Measurements from ENCODE around the gene SHISA6. TPM values are rescaled to one million over a fixed set of nuclear protein-coding genes. Genes with fewer than 3 reads are reported as not detected.

The SHISA6 gene
- total RNA-seq, 2 donors from 2014 or later: 6.7 to 14.4 TPM

DNA sequence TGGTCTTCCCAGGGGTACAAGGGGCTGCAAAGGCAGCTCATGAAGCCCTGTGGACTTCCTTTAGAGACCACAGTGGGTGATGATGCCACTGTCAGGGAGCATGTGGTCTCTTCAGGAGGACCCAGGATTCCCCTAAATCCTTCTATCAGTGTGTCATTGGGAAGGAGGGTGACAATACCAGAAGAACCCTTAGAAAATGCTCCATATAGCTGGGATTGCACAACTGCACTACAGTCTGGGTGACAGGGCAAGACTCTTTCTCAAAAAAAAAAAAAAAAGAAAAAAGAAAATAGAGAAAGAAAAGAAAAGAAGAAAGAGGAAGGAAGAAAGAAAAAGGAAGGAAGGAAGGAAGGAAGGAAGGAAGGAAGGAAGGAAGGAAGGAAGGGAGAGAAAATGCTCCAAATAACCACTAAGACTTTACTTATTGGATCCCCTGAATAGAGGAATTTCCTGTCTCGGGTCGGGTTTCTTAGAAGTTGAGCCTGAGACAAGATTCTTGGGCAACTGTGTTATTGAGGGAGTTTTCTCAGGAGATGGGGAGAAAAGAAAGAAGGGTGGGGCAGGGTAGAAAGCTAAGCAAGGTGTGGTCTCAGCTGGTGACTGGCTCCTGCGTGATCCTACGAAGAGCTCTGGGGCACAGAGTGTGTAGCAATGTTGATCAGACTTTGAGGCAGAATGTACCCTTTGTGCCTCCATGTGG, 274.1 kb downstream of the SHISA6 start:
- 88% methylated on average over 4 of the region's 4 CpGs; no CpG with 5 or more reads in 1 of the 2 experiments for WGBS, 2 experiments (ENCODE audit: insufficient coverage in 1 of 2, insufficient read length in 1 of 2)
- no peaks in the 10 kb centered on the region for H3K4me1 ChIP-seq (ENCODE audit: control insufficient read depth, insufficient read depth, low read length)
- no peaks in the 10 kb centered on the region for H3K36me3 Mint-ChIP-seq (ENCODE audit: low read depth)

DNA sequence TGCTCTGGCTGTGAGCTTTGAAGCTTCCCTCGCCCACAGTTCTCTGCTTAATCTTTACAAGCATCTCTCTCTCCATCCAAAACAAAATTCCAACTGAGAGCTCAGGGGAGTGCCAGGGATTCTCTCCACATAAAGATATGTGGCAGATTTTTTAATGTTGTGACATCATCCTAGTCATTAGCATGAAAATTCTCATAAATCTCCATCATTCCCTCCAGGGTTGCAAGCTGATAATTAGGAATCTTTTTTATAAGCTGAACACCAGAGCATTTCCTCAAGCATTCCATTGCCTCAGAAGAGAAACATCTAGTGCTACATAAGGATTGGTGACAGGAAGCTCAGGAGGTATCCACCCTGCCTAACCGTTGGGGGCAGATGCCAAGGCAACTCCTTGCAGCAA, 274.9 kb downstream of the SHISA6 start:
- peaks cover 10% of the 10 kb centered on the region for H3K27me3 ChIP-seq (ENCODE audit: control insufficient read depth, insufficient read depth, low read length, poor library complexity, severe bottlenecking)
- H3K27ac ChIP-seq (ENCODE audit: low read depth, low read length): no peak overlapping the region
- peak; percentile 27 for DNase-seq
- H3K4me1 ChIP-seq (ENCODE audit: control insufficient read depth, insufficient read depth, low read length): no peaks in the 10 kb centered on the region
- Mint-ChIP-seq H3K27me3 (ENCODE audit: insufficient read depth) (peaks cover 27% of the 10 kb centered on the region), H3K4me3 (no peak overlapping the region), H3K9me3 (no peaks in the 10 kb centered on the region), H3K27ac (no peak overlapping the region), H3K36me3 (ENCODE audit: low read depth) (no peaks in the 10 kb centered on the region), H3K4me1 (no peaks in the 10 kb centered on the region)
- H3K9ac ChIP-seq (ENCODE audit: extremely low read depth, low read length, poor library complexity, severe bottlenecking): no peak overlapping the region
- H3K9me3 ChIP-seq (ENCODE audit: control insufficient read depth, low read length): no peaks in the 10 kb centered on the region
- WGBS, 2 experiments (ENCODE audit: insufficient coverage in 1 of 2, insufficient read length in 1 of 2): 83 to 88% methylated on average over 1 to 2 of the region's 2 CpGs
- H3K36me3 ChIP-seq (ENCODE audit: control insufficient read depth, insufficient read depth, low read length): no peaks in the 10 kb centered on the region
- no peak for TF ChIP-seq CTCF (conservative IDR thresholded peaks at IDR 0.05)
- H3K4me3 ChIP-seq (ENCODE audit: low read length): no peak overlapping the region

More for the DNA sequence above, 274.1 kb downstream of the SHISA6 start:
- Mint-ChIP-seq H3K4me3 (no peak overlapping the region), H3K4me1 (no peaks in the 10 kb centered on the region), H3K9me3 (no peaks in the 10 kb centered on the region), H3K27ac (no peak overlapping the region), H3K27me3 (ENCODE audit: insufficient read depth) (peaks cover 30% of the 10 kb centered on the region)
- no peak for TF ChIP-seq CTCF (conservative IDR thresholded peaks at IDR 0.05)
- no peaks in the 10 kb centered on the region for H3K9me3 ChIP-seq (ENCODE audit: control insufficient read depth, low read length)
- peaks cover 13% of the 10 kb centered on the region for H3K27me3 ChIP-seq (ENCODE audit: control insufficient read depth, insufficient read depth, low read length, poor library complexity, severe bottlenecking)
- no peaks in the 10 kb centered on the region for H3K36me3 ChIP-seq (ENCODE audit: control insufficient read depth, insufficient read depth, low read length)
- H3K9ac ChIP-seq (ENCODE audit: extremely low read depth, low read length, poor library complexity, severe bottlenecking): no peak overlapping the region
- H3K4me3 ChIP-seq (ENCODE audit: low read length): no peak overlapping the region
- no peak overlapping the region for H3K27ac ChIP-seq (ENCODE audit: low read depth, low read length)
- DNase-seq: no peak

DNA sequence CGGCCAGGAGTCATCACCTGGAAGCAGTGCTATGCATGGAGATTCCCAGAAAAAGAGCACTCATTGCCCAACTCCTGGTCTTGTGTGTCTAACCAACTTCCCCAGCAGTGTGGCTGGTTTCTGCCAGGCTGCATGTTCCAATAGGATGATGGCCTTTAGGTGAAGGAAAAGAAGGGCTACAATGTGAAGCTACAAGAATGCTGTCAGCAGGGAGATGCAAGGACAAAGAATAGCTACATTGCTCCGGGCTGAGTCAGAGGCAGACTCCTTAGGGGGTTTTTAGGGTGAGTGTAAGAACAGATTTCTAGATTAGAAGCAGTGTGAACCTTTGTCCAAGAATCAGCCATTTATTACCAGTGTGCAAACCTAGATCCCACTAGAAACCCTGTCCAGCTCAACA, 294.2 kb downstream of the SHISA6 start:
- H3K4me1 ChIP-seq (ENCODE audit: control insufficient read depth, insufficient read depth, low read length): peaks cover 4% of the 10 kb centered on the region
- no peaks in the 10 kb centered on the region for H3K9me3 Mint-ChIP-seq
- 74 to 89% methylated on average over 1 to 2 of the region's 2 CpGs for WGBS, 2 experiments (ENCODE audit: insufficient coverage in 1 of 2, insufficient read length in 1 of 2)
- H3K27me3 ChIP-seq (ENCODE audit: control insufficient read depth, insufficient read depth, low read length, poor library complexity, severe bottlenecking): no peaks in the 10 kb centered on the region
- H3K9me3 ChIP-seq (ENCODE audit: control insufficient read depth, low read length): no peaks in the 10 kb centered on the region
- no peak overlapping the region for H3K9ac ChIP-seq (ENCODE audit: extremely low read depth, low read length, poor library complexity, severe bottlenecking)
- no peaks in the 10 kb centered on the region for H3K36me3 ChIP-seq (ENCODE audit: control insufficient read depth, insufficient read depth, low read length)
- H3K27me3 Mint-ChIP-seq (ENCODE audit: insufficient read depth): no peaks in the 10 kb centered on the region
- no peak overlapping the region for H3K4me3 ChIP-seq (ENCODE audit: low read length)
- H3K4me1 Mint-ChIP-seq: peaks cover 15% of the 10 kb centered on the region
- no peak overlapping the region for H3K4me3 Mint-ChIP-seq
- H3K27ac ChIP-seq (ENCODE audit: low read depth, low read length): no peak overlapping the region
- DNase-seq: peak; percentile 73
- no peak overlapping the region for H3K27ac Mint-ChIP-seq
- H3K36me3 Mint-ChIP-seq (ENCODE audit: low read depth): no peaks in the 10 kb centered on the region
- TF ChIP-seq CTCF (conservative IDR thresholded peaks at IDR 0.05): no peak

Measured in endodermal cell (in vitro differentiated cells).